Gastrocnemius medialis (tissue), 4 donors: ENCODE data around the gene TEFM.

ENCODE experiments used
- POLR2A ChIP-seq, 2 donors: fragments of 450-650 bp; IDR thresholded peaks; one replicate each; pipeline ENCODE4 v1.6.1; 2017; ENCODE audit warnings: antibody characterized with exemption in 2 of 2, mild to moderate bottlenecking in 2 of 2, moderate library complexity in 2 of 2
- TF ChIP-seq, protein P1 (sequence below), 5 experiments: fragments of 450-650 bp in 3 of 5; fragments of 200-600 bp in 2 of 5; sonication (generic) in 2 of 5; IDR thresholded peaks in 4 of 5; conservative IDR thresholded peaks in 1 of 5; 1 replicate in 4 of 5; 2 replicates in 1 of 5; pipeline ENCODE4 v1.5.1; 2016 to 2019; ENCODE audit warnings: antibody characterized with exemption in 5 of 5, mild to moderate bottlenecking in 3 of 5, moderate library complexity in 3 of 5

DNA sequence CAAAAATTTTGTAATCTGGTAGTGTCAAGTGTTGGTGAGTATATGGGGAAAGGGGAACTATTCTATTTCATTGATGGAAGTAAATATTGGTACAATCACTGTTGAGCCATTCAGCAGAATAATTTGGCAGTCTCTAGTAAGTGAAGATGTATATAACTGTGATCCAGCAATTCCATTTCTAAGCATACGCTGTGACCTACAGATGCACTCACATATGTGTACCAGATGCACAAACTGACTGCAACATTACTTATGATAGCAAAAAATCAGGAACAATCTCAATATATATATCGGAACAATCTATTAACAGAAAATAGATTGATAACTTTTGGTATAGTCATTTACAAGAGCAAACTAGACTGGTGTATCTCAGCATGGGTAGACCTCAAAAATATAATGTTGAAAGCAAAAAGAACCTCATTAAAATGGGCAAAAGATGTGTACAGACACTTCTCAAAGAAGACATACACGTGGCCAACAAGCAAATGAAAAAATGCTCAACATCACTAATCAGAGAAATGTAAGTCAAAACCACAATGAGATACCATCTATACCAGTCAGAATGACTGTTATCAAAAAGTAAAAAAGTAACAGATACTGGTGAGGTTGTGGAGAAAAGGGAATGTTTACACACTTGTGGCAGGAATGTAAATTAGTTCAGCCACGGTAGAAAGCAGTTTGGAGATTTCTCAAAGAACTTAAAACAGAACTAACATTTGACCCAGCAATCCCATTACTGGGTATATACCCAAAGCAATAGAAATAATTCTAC lies 36.5 kb upstream of the TEFM start:
- TF ChIP-seq, protein P1, sequence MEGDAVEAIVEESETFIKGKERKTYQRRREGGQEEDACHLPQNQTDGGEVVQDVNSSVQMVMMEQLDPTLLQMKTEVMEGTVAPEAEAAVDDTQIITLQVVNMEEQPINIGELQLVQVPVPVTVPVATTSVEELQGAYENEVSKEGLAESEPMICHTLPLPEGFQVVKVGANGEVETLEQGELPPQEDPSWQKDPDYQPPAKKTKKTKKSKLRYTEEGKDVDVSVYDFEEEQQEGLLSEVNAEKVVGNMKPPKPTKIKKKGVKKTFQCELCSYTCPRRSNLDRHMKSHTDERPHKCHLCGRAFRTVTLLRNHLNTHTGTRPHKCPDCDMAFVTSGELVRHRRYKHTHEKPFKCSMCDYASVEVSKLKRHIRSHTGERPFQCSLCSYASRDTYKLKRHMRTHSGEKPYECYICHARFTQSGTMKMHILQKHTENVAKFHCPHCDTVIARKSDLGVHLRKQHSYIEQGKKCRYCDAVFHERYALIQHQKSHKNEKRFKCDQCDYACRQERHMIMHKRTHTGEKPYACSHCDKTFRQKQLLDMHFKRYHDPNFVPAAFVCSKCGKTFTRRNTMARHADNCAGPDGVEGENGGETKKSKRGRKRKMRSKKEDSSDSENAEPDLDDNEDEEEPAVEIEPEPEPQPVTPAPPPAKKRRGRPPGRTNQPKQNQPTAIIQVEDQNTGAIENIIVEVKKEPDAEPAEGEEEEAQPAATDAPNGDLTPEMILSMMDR (IDR thresholded peaks at IDR 0.05 in 4 of 5, conservative IDR thresholded peaks at IDR 0.05 in 1 of 5): no peak
- TF ChIP-seq POLR2A (IDR thresholded peaks at IDR 0.05): no peak
